ENCODE results near the gene NBPF11. TPM values are rescaled to one million over a fixed set of nuclear protein-coding genes. Genes with fewer than 3 reads are reported as not detected.
A peak's percentile ranks its signal among the peaks of the same experiment; 100 is the strongest.
"Not testable (repeated sequence)": the region's sequence is repeated elsewhere in the genome, so short reads cannot be mapped to it uniquely, and the experiment has no call there.

Gene NBPF11
- total RNA-seq, 2 donors from 2014 or later = 10.0 to 14.1 TPM

DNA sequence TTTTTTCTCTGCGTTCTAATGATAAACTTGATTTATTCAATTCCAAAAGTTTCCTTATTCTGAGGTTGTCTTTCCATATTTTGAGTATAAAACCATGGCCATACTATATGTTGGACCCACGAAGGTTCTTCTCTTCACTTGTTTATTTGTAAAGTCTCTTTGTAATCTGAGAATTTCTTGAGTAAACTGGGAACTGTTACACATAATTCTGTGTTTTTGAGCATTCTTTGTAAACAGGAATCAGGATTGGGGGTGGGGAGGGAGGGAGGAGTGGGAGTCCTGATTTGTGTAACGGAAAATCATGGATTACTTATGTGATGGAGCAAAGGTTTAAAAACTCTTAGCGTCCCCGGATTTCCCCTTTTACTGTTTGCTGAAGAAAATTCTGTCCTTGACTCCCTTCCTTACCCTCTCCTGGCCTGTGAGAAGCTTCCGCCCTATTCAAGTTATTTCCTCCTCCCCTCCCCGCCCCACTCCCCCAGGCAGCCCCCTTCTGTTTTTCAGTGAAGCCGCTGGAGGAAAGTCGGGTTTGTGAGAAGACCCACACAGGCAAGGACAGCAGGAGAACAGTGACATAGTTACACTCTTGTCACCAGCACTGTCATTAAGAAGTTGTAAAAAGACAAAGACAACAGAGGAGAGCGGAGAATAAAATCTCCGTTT is 6.4 kb upstream of the NBPF11 start:
- no peaks in the 10 kb centered on the region for H3K36me3 Mint-ChIP-seq
- no peak for ATAC-seq
- peaks cover 6 to 9% of the 10 kb centered on the region in 2 donors for H3K4me1 Mint-ChIP-seq (ENCODE audit: low read depth in 2 of 2)
- no peak overlapping the region for H3K27ac Mint-ChIP-seq
- no peaks in the 10 kb centered on the region for H3K9me3 Mint-ChIP-seq
- no peak for DNase-seq (ENCODE audit: low spot score)
- H3K27me3 Mint-ChIP-seq = peaks cover 19 to 26% of the 10 kb centered on the region in 2 donors
- no peak overlapping the region for H3K4me3 Mint-ChIP-seq

GRCh38 chr1:148157803-148158202 is 5.7 kb upstream of the NBPF11 start:
- H3K27ac Mint-ChIP-seq; DNase-seq (ENCODE audit: low spot score); H3K36me3 Mint-ChIP-seq; H3K9me3 Mint-ChIP-seq; H3K4me3 Mint-ChIP-seq; ATAC-seq: not testable (repeated sequence)
- Mint-ChIP-seq H3K27me3 (peaks cover 20 to 26% of the 10 kb centered on the region in 2 donors), H3K4me1 (ENCODE audit: low read depth in 2 of 2) (peaks cover 9 to 10% of the 10 kb centered on the region in 2 donors)

GRCh38 chr1:148155494-148156275 is 3.6 kb upstream of the NBPF11 start:
- H3K9me3 Mint-ChIP-seq; DNase-seq (ENCODE audit: low spot score); H3K27ac Mint-ChIP-seq; H3K4me3 Mint-ChIP-seq; H3K36me3 Mint-ChIP-seq; ATAC-seq: not testable (repeated sequence)
- Mint-ChIP-seq H3K27me3 (peaks cover 18 to 26% of the 10 kb centered on the region in 2 donors), H3K4me1 (ENCODE audit: low read depth in 2 of 2) (peaks cover 12 to 19% of the 10 kb centered on the region in 2 donors)

DNA sequence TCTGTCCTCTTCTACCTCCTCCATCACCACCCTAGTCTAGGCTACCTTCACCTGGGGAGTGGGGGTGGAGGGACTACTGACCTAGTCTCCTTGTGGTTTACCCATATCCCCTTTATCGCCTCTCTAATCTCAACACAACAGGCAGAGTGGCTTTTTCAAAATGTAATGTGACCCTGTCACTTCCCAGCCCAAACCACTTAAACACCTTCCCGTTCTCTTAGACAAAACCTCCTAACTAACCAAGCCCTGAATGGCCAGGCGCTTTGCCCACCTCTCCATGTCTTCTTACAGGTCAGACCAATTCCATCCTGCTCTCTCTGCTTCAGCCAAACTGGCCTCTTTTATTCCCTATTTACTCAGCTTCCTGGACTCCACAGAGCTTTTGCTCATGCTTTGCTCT is 714 bp upstream of the NBPF11 start:
- H3K27me3 Mint-ChIP-seq; ATAC-seq; H3K36me3 Mint-ChIP-seq; H3K9me3 Mint-ChIP-seq; DNase-seq (ENCODE audit: low spot score): not testable (repeated sequence)
- Mint-ChIP-seq H3K4me1 (ENCODE audit: low read depth in 2 of 2) (peaks cover 12 to 15% of the 10 kb centered on the region in 2 donors), H3K27ac (peak overlapping the region; percentile 69 to 83), H3K4me3 (peak overlapping the region; percentile 69)

- Mint-ChIP-seq H3K4me1 (ENCODE audit: low read depth in 2 of 2) (peaks cover 12 to 15% of the 10 kb centered on the region in 2 donors), H3K4me3 (peak overlapping the region; percentile 90), H3K27ac (peak overlapping the region; percentile 83 to 95)
- not testable (repeated sequence) for H3K36me3 Mint-ChIP-seq; H3K27me3 Mint-ChIP-seq; DNase-seq (ENCODE audit: low spot score); H3K9me3 Mint-ChIP-seq
- peak; percentile 57 for ATAC-seq
Observed at GRCh38 chr1:148151371-148151819, 686 bp downstream of the NBPF11 start.

DNA sequence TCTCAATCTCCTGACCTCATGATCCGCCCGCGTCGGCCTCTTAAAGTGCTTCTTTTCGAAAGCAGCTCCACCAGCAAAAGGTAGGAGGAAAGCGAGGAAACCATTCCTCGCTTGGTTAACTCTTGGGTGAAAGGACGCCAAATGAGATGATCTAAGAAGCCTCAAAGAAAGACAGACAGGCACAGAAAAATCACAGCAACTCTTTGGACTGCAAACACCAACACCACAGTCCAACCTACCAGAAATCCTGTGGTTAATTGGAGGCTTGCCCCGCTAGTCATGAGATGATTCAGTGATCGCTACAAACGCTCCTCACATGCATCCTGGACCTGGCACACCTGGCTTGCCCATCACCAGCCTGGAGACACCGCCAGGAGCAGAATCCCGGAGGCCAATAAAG is 1.1 kb downstream of the NBPF11 start:
- not testable (repeated sequence) for H3K27me3 Mint-ChIP-seq; DNase-seq (ENCODE audit: low spot score); H3K9me3 Mint-ChIP-seq; H3K36me3 Mint-ChIP-seq; ATAC-seq; H3K27ac Mint-ChIP-seq
- Mint-ChIP-seq H3K4me1 (ENCODE audit: low read depth in 2 of 2) (peaks cover 12 to 15% of the 10 kb centered on the region in 2 donors), H3K4me3 (peak overlapping the region; percentile 90)

GRCh38 chr1:148150014-148150413 is 2.1 kb downstream of the NBPF11 start:
- H3K4me1 Mint-ChIP-seq (ENCODE audit: low read depth in 2 of 2) = peaks cover 6 to 10% of the 10 kb centered on the region in 2 donors
- H3K36me3 Mint-ChIP-seq; H3K27ac Mint-ChIP-seq; DNase-seq (ENCODE audit: low spot score); H3K4me3 Mint-ChIP-seq; H3K9me3 Mint-ChIP-seq; H3K27me3 Mint-ChIP-seq; ATAC-seq: not testable (repeated sequence)

DNA sequence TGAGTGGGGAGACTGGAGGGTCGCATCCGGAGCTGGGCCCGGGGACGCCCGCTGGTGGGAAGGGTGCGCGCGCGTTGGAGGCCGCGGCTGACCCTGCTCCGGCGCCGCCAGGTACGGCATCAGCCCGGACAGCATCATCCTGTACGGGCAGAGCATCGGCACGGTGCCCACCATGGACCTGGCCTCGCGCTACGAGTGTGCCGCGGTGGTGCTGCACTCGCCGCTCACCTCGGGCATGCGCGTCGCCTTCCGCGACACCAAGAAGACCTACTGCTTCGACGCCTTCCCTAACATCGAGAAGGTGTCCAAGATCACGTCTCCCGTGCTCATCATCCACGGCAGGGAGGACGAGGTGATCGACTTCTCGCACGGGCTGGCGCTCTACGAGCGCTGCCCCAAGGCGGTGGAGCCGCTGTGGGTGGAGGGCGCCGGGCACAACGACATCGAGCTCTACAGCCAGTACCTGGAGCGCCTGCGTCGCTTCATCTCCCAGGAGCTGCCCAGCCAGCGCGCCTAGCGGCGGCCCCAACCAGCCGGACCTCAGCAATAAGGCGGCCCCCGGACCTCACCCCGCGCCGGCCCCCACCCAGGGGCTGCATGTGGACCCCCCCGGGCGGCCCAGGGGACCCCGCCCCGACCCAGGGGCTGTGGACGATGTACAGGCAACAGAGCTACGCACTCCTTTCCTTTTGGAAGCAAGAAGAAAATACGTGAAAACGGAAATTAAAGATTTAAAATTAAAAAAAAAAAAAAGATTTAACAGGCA is 2.8 kb downstream of the NBPF11 start:
- peaks cover 6 to 10% of the 10 kb centered on the region in 2 donors for H3K4me1 Mint-ChIP-seq (ENCODE audit: low read depth in 2 of 2)
- not testable (repeated sequence) for H3K4me3 Mint-ChIP-seq; ATAC-seq; DNase-seq (ENCODE audit: low spot score); H3K9me3 Mint-ChIP-seq; H3K27ac Mint-ChIP-seq; H3K27me3 Mint-ChIP-seq; H3K36me3 Mint-ChIP-seq

DNA sequence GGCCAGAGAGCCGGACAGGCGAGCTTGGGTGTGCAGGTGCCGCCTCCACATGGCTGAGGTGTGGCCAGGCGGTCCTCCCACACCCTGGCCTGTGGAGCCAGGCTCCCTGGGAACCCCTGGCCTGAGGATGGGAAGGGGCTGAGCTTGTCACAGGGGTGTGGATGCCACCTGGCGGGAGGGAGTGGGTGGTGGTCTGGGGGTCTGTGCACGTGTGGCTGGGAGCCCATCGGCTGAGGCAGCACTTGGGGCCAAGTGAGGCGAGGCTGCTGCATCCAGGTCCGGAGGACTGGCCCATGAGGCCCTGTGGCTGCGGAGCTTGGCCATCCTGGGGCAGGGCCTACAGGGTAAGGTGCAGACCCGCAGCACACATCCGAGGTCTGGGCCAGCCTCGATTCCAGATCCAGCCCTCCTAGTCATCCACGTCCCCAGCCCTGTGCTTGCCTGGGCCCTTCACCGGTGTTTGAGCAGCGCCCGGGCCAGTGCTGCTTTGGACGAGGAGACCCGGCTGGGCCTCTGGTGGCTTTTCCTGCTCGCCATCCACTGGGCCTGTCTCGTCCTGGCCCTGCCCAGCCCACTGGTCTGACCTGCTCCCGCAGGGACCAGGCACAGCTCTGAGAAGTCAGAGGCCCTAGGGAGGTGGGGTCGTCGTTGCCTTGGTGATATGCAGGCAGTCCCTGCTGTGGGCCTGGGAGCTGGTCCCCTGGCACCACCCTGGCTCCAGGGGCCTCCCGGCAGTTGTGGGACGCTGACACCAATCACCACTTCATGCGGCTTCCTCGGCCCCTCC is 4.8 kb downstream of the NBPF11 start:
- H3K9me3 Mint-ChIP-seq = not testable (repeated sequence)

DNA sequence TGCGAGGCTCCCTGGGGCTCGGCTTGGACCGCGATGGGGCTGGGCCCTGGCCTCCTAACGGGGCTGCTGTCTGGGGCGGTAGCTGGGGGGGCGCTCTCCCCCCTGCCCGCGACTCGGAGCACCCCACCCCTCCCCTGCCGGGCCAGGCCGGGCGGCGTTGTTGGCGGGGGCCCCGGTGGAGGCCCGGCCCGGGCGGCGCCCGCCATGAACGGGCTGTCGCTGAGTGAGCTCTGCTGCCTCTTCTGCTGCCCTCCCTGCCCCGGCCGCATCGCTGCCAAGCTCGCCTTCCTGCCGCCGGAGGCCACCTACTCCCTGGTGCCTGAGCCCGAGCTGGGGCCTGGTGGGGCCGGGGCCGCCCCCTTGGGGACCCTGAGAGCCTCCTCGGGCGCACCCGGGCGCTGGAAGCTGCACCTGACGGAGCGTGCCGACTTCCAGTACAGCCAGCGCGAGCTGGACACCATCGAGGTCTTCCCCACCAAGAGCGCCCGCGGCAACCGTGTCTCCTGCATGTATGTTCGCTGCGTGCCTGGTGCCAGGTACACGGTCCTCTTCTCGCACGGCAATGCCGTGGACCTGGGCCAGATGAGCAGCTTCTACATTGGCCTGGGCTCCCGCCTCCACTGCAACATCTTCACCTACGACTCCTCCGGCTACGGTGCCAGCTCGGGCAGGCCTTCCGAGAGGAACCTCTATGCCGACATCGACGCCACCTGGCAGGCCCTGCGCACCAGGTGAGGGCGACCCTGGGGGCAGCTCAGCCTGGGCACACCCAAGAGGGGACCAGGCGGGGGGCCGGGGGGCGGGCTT is 5.7 kb downstream of the NBPF11 start:
- not testable (repeated sequence) for H3K27ac Mint-ChIP-seq; H3K4me3 Mint-ChIP-seq; H3K27me3 Mint-ChIP-seq; H3K4me1 Mint-ChIP-seq (ENCODE audit: low read depth in 2 of 2); H3K36me3 Mint-ChIP-seq; DNase-seq (ENCODE audit: low spot score); H3K9me3 Mint-ChIP-seq; ATAC-seq

More for the DNA sequence above, 4.8 kb downstream of the NBPF11 start:
- H3K27me3 Mint-ChIP-seq; H3K4me3 Mint-ChIP-seq; H3K36me3 Mint-ChIP-seq; DNase-seq (ENCODE audit: low spot score); ATAC-seq; H3K4me1 Mint-ChIP-seq (ENCODE audit: low read depth in 2 of 2); H3K27ac Mint-ChIP-seq: not testable (repeated sequence)

- H3K4me3 Mint-ChIP-seq; H3K36me3 Mint-ChIP-seq; H3K27me3 Mint-ChIP-seq; DNase-seq (ENCODE audit: low spot score); H3K4me1 Mint-ChIP-seq (ENCODE audit: low read depth in 2 of 2); H3K9me3 Mint-ChIP-seq; ATAC-seq; H3K27ac Mint-ChIP-seq: not testable (repeated sequence)
Observed at GRCh38 chr1:148143223-148143622, 8.9 kb downstream of the NBPF11 start.

DNA sequence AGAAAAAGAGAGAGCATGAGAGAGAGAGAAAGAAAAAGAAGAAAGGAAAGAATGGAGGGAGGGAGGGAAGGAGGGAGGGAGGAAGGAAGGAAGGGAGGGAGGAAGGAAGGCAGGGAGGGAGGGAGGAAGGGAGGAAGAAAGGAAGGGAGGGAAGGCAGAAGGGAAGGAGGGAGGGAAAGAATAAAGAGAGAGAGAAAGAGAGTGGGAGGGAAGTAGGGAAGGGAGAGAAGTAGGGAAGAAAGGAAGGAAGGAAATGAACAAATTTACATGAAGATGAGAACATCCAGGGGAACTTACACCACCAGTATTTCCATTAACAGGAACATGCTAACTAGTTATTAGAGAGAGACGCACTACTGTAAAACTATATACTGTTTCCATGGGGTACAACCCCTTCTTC is 10.1 kb downstream of the NBPF11 start:
- not testable (repeated sequence) for H3K4me3 Mint-ChIP-seq; H3K36me3 Mint-ChIP-seq; H3K27me3 Mint-ChIP-seq; DNase-seq (ENCODE audit: low spot score); H3K9me3 Mint-ChIP-seq; H3K27ac Mint-ChIP-seq; ATAC-seq; H3K4me1 Mint-ChIP-seq (ENCODE audit: low read depth in 2 of 2)

Data from natural killer cell treated with Interleukin-12 subunit alpha and Interleukin-12 subunit beta and Interleukin-15 and Interleukin-18, amount 100 ng/mL, for 72 hours (primary cell).